ENCODE results near the gene RTCA. TPM values are rescaled to one million over a fixed set of nuclear protein-coding genes. Genes with fewer than 3 reads are reported as not detected.

Gene RTCA
- total RNA-seq, 1 donor from 2014 or later: 40.7 TPM

GRCh38 chr1:100300691-100301090 is 34.7 kb downstream of the RTCA start:
- Mint-ChIP-seq H3K36me3 (ENCODE audit: low read depth) (peaks cover 2% of the 10 kb centered on the region), H3K9me3 (ENCODE audit: low read depth) (peaks cover 3% of the 10 kb centered on the region), H3K4me1 (ENCODE audit: low read depth) (no peaks in the 10 kb centered on the region), H3K4me3 (ENCODE audit: unreplicated experiment) (no peak overlapping the region), H3K27me3 (ENCODE audit: low read depth) (no peaks in the 10 kb centered on the region), H3K27ac (ENCODE audit: unreplicated experiment) (no peak overlapping the region)
- TF ChIP-seq CTCF (IDR thresholded peaks at IDR 0.05): no peak
- DNase-seq (ENCODE audit: low spot score): no peak

GRCh38 chr1:100302739-100303138 is 36.7 kb downstream of the RTCA start:
- no peak overlapping the region for H3K27ac Mint-ChIP-seq (ENCODE audit: unreplicated experiment)
- no peak for DNase-seq (ENCODE audit: low spot score)
- H3K4me1 Mint-ChIP-seq (ENCODE audit: low read depth): no peaks in the 10 kb centered on the region
- no peaks in the 10 kb centered on the region for H3K27me3 Mint-ChIP-seq (ENCODE audit: low read depth)
- H3K9me3 Mint-ChIP-seq (ENCODE audit: low read depth): peaks cover 4% of the 10 kb centered on the region
- no peak overlapping the region for H3K4me3 Mint-ChIP-seq (ENCODE audit: unreplicated experiment)
- no peak for TF ChIP-seq CTCF (IDR thresholded peaks at IDR 0.05)
- H3K36me3 Mint-ChIP-seq (ENCODE audit: low read depth): no peaks in the 10 kb centered on the region

GRCh38 chr1:100304227-100304626 is 38.2 kb downstream of the RTCA start:
- Mint-ChIP-seq H3K27ac (ENCODE audit: unreplicated experiment) (no peak overlapping the region), H3K4me1 (ENCODE audit: low read depth) (no peaks in the 10 kb centered on the region), H3K36me3 (ENCODE audit: low read depth) (no peaks in the 10 kb centered on the region)

GRCh38 chr1:100304921-100305320 is 38.9 kb downstream of the RTCA start:
- Mint-ChIP-seq H3K36me3 (ENCODE audit: low read depth) (peaks cover 2% of the 10 kb centered on the region), H3K27me3 (ENCODE audit: low read depth) (no peaks in the 10 kb centered on the region), H3K9me3 (ENCODE audit: low read depth) (peaks cover 6% of the 10 kb centered on the region), H3K4me1 (ENCODE audit: low read depth) (no peaks in the 10 kb centered on the region), H3K4me3 (ENCODE audit: unreplicated experiment) (no peak overlapping the region), H3K27ac (ENCODE audit: unreplicated experiment) (no peak overlapping the region)
- no peak for DNase-seq (ENCODE audit: low spot score)
- no peak for TF ChIP-seq CTCF (IDR thresholded peaks at IDR 0.05)

More at GRCh38 chr1:100304227-100304626, 38.2 kb downstream of the RTCA start:
- Mint-ChIP-seq H3K4me3 (ENCODE audit: unreplicated experiment) (no peak overlapping the region), H3K27me3 (ENCODE audit: low read depth) (no peaks in the 10 kb centered on the region), H3K9me3 (ENCODE audit: low read depth) (peaks cover 4% of the 10 kb centered on the region)
- no peak for DNase-seq (ENCODE audit: low spot score)
- no peak for TF ChIP-seq CTCF (IDR thresholded peaks at IDR 0.05)

- Mint-ChIP-seq H3K27me3 (ENCODE audit: low read depth) (no peaks in the 10 kb centered on the region), H3K4me1 (ENCODE audit: low read depth) (no peaks in the 10 kb centered on the region)
These were observed 39.9 kb downstream of the RTCA start for GRCh38 chr1:100305954-100306353.

More at GRCh38 chr1:100305954-100306353, 39.9 kb downstream of the RTCA start:
- no peak for DNase-seq (ENCODE audit: low spot score)
- TF ChIP-seq CTCF (IDR thresholded peaks at IDR 0.05): no peak
- H3K27ac Mint-ChIP-seq (ENCODE audit: unreplicated experiment): no peak overlapping the region
- peaks cover 4% of the 10 kb centered on the region for H3K36me3 Mint-ChIP-seq (ENCODE audit: low read depth)
- no peak overlapping the region for H3K4me3 Mint-ChIP-seq (ENCODE audit: unreplicated experiment)
- H3K9me3 Mint-ChIP-seq (ENCODE audit: low read depth): peaks cover 9% of the 10 kb centered on the region
